Activated naive CD4-positive, alpha-beta T cell (primary cell): ENCODE measurements around the gene SYTL3.
"Not testable (repeated sequence)": the region's sequence is repeated elsewhere in the genome, so short reads cannot be mapped to it uniquely, and the experiment has no call there.

Source experiments
- DNase-seq, 4 experiments: peaks; one replicate each; lab custom pipeline; 2025; lab: John Stamatoyannopoulos, UW

SYTL3 gene

GRCh38 chr6:158622545-158623190 is 27.2 kb upstream of the SYTL3 start:
- DNase-seq, result no peak

GRCh38 chr6:158624684-158625682 is 24.9 kb upstream of the SYTL3 start:
- no peak for DNase-seq

DNA sequence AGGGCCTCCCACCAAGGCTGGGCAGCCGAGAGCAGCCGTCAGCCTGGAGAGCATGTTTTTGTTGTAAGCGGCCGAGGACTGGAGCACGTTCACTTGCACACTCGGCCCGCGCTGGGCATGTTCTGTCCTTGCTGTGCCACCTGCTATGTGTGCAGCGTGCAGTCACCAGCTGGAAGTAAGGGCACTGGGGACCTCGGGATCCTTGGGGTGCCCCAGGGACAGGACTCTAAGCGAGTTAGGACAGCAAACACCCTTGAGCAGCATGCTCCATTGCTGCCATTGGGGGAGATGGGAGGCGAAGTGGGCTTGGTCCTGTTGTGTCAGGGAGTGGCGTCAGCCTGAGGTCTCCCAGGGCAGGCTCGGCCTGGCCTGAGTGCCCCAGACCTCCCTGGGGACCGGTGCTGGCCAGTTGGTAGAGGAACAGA is 24.0 kb upstream of the SYTL3 start:
- no peak for DNase-seq

GRCh38 chr6:158626360-158627167 is 23.3 kb upstream of the SYTL3 start:
- no peak for DNase-seq

- no peak for DNase-seq
Observed at GRCh38 chr6:158627168-158627939, 22.5 kb upstream of the SYTL3 start.

GRCh38 chr6:158627940-158628211 is 22.0 kb upstream of the SYTL3 start:
- DNase-seq, result no peak

- no peak for DNase-seq
Observed at GRCh38 chr6:158628542-158628941, 21.3 kb upstream of the SYTL3 start.

DNA sequence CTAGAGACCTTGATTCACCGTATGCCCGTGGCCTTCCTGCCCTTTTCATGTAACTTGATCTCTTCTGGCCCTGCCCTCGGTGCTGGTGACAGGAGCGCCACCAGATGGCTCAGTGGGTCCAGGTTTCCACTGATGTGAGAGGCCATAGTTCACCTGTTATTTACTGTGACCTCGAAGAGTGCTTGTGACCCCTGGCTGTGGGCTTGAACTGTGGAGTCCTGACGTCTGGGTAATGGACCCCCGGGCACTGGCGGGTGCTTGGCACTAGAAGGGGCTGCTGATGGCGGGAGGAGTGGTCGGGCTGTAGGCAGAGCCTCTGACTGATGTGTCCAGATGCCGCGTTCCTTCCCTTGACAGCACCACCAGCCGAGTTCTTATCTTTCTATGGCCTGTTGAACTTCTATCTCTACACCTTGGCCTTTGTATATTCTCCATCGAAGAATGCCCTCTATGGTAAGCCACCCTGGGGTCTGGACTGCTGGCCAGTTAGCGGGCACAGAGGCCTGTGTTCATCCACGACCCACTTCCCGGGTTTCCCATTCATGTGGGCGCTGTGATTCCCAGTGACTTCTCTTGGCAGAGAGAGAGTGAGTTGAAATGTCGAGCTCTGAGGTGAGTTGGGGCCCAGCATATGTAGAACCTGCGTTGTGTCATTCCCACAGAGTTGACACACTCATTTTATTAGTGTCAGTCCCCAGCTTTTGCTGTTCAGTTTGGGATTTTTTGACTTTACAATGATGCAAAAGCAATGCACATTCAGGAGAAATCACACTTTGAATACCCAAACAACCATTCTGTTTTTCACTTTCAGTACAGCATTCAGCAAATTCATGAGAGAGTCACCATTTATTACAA is 20.3 kb upstream of the SYTL3 start:
- DNase-seq, result peak in 1 of 4 experiments; percentile 44

GRCh38 chr6:158630938-158631616 is 18.8 kb upstream of the SYTL3 start:
- DNase-seq, result no peak

- DNase-seq, result no peak
Observed at GRCh38 chr6:158631678-158632537, 17.9 kb upstream of the SYTL3 start.

- DNase-seq, result not testable (repeated sequence)
Observed at GRCh38 chr6:158632538-158633119, 17.2 kb upstream of the SYTL3 start.

- DNase-seq, result no peak
Observed at GRCh38 chr6:158633127-158633526, 16.7 kb upstream of the SYTL3 start.

- DNase-seq, result no peak
Observed at GRCh38 chr6:158634695-158635426, 15.0 kb upstream of the SYTL3 start.

- DNase-seq, result no peak
Observed at GRCh38 chr6:158635427-158636073, 14.3 kb upstream of the SYTL3 start.

- no peak for DNase-seq
Observed at GRCh38 chr6:158636778-158637177, 13.1 kb upstream of the SYTL3 start.

GRCh38 chr6:158638324-158638854 is 11.5 kb upstream of the SYTL3 start:
- DNase-seq, result no peak

GRCh38 chr6:158639056-158639455 is 10.8 kb upstream of the SYTL3 start:
- no peak for DNase-seq
